NCI-H2107 (cell line): ENCODE data around the gene ZKSCAN8.

Experiments
- DNase-seq: peaks from one replicate; lab custom pipeline; 2025; lab: John Stamatoyannopoulos, UW

Gene ZKSCAN8

DNA sequence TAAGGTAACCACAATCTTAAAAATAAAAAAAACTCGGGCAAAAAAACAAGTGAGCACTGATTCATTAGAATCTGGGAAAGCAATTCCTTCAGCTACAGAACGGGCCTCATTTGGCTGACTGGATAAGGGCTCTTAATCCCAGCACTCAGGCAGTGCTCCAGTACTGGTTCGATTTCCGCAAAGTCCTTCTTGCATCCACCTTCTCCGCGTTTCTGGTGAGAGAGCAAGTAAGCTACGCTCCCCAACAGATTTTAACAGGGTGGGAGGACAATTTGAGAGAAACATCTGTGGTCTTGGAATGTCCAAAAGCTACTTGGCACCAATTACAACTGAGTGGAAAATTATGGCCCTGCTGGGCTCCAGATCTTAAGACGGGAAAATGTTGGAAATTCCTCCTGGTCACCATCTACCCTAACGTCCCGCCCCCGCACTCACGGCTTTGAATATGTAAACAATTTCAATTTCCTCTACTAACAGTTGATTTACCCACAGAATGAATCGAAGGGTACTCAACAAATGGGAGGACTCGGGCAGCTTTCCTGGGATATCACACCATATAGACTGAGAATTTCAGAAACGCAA lies 65.3 kb downstream of the ZKSCAN8 start:
- no peak for DNase-seq

DNA sequence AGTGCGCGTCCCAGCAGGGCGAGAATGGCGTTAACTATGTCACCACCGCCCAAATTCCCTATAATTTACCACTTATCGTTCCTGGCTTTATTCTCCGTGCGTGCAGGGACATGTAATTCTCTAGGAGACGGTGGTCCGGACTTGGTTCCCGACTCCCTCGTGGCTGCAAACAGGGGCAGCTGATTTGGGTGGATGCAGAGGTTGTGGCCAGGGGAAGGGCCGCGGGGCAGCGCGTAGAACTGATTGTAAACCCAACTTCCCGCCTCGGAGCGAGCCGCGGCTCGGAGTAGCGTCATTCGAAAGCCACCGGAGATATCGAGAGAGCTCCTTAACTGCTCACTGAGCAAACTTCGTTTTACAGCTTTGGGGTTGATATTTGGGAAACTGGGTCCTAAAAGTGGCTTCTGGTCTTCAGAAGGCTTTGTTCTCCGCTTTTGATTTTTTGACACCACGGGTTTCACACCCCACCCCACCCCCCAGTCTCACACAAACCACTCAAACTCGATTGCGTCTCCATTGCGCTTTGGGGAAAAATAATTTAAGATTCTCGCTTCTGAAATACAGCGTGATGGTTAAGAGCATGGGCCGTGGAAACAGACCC lies 65.9 kb downstream of the ZKSCAN8 start:
- no peak for DNase-seq

DNA sequence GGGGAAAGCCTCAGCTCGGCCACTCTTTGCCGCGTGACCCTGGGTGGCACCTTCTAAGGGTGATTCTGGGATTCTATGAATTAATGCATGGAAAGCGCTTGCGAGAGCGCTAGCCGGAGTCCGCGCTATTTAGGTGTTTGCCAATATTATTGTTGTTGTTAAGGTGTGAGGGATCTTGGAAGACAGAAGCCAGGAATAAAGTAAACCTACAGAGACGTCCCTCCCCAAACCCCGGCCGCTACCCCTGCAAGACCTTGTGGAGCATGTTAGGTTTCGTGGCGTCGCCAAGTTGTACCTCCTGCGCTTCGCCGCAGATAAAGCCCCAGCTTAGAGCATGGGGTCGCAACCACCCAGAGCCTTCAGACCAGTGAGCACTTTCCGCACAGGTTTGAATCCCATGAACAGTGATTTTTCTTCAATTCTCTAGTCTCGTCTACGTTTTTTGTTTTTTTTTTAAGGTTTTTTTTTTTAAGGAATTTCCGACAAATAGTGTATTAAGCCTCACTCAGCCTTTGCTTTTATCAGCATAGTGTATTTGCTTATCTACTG lies 66.5 kb downstream of the ZKSCAN8 start:
- no peak for DNase-seq
